GM18520 (cell line): ENCODE results near the gene CSNK1E.

Source experiments
- ATAC-seq: cut with Tn5 transposase; IDR thresholded peaks from one replicate; pipeline ENCODE4 v1.9.1; 2021; ENCODE audit not compliant: unreplicated experiment

CSNK1E gene

GRCh38 chr22:38335077-38335476 lies 17.8 kb upstream of the CSNK1E start:
- ATAC-seq = no peak

GRCh38 chr22:38327805-38328204 lies 10.6 kb upstream of the CSNK1E start:
- no peak for ATAC-seq

- ATAC-seq = no peak
These were observed 10.2 kb upstream of the CSNK1E start for GRCh38 chr22:38327396-38327795.

- ATAC-seq = no peak
These were observed 8.4 kb upstream of the CSNK1E start for GRCh38 chr22:38325587-38325986.

GRCh38 chr22:38320605-38321402 lies 3.6 kb upstream of the CSNK1E start:
- ATAC-seq = no peak

GRCh38 chr22:38318792-38319773 lies 1.9 kb upstream of the CSNK1E start:
- ATAC-seq = no peak

GRCh38 chr22:38317995-38318715 lies 922 bp upstream of the CSNK1E start:
- no peak for ATAC-seq

- no peak for ATAC-seq
These were observed 690 bp downstream of the CSNK1E start for GRCh38 chr22:38316364-38317121.

- no peak for ATAC-seq
These were observed 1.3 kb downstream of the CSNK1E start for GRCh38 chr22:38315823-38316363.

- ATAC-seq = no peak
These were observed 2.1 kb downstream of the CSNK1E start for GRCh38 chr22:38314933-38315822.

GRCh38 chr22:38314051-38314932 lies 2.9 kb downstream of the CSNK1E start:
- no peak for ATAC-seq

GRCh38 chr22:38313384-38313955 lies 3.8 kb downstream of the CSNK1E start:
- ATAC-seq = no peak

GRCh38 chr22:38312261-38312800 lies 4.9 kb downstream of the CSNK1E start:
- ATAC-seq = no peak

- ATAC-seq = no peak
These were observed 6.0 kb downstream of the CSNK1E start for GRCh38 chr22:38311323-38311620.

GRCh38 chr22:38310518-38311322 lies 6.5 kb downstream of the CSNK1E start:
- ATAC-seq = no peak

GRCh38 chr22:38309614-38310517 lies 7.4 kb downstream of the CSNK1E start:
- ATAC-seq = no peak
